Large intestine (tissue), 3 donors: ENCODE measurements around the gene PAK5. TPM values are rescaled to one million over a fixed set of nuclear protein-coding genes. Genes with fewer than 3 reads are reported as not detected.

Experiments used
- DNase-seq, 2 donors: peaks; one replicate each; pipeline versions ENCODE4 v3.0.0 to v3.0.0-alpha.2; 2013
- H3K27ac ChIP-seq: one replicate; pipeline ENCODE4 v1.5.1; 2013; ENCODE audit warnings: low read length
- H3K27me3 ChIP-seq: 2 replicates; pipeline ENCODE4 v1.6.1; 2013; ENCODE audit warnings: low read length; ENCODE audit not compliant: control insufficient read depth, insufficient read depth
- H3K36me3 ChIP-seq: 2 replicates; pipeline ENCODE4 v1.6.1; 2013; ENCODE audit warnings: low read length; ENCODE audit not compliant: control insufficient read depth, insufficient read depth
- H3K4me1 ChIP-seq: one replicate; pipeline ENCODE4 v1.6.1; 2013; ENCODE audit warnings: low read length; ENCODE audit not compliant: control insufficient read depth, insufficient read depth
- H3K4me3 ChIP-seq: one replicate; pipeline ENCODE4 v1.5.1; 2013; ENCODE audit warnings: low read length
- H3K9me3 ChIP-seq: one replicate; pipeline ENCODE4 v1.6.1; 2013; ENCODE audit warnings: mild to moderate bottlenecking, low read depth, low read length, moderate library complexity; ENCODE audit not compliant: control insufficient read depth
- WGBS: methylation state at CpG from one replicate; pipeline ENCODE4 v1.1.5; 2013; ENCODE audit warnings: low lambda C conversion rate; ENCODE audit not compliant: insufficient coverage; 5-methylcytosine and 5-hydroxymethylcytosine counted together
- polyA plus RNA-seq: library from polyadenylated mRNA; unstranded; fragments of 120-200 nt; gene quantifications from one replicate; pipeline ENCODE4 v1.2.1, GENCODE V29; 2013

PAK5 gene
- polyA plus RNA-seq, 1 donor, result 1.6 TPM

GRCh38 chr20:9628589-9628988, 210.3 kb downstream of the PAK5 start:
- WGBS, result no CpG with 5 or more reads among the region's 2 CpGs
- Histone ChIP-seq H3K4me1 (no peaks in the 10 kb centered on the region), H3K27me3 (no peaks in the 10 kb centered on the region), H3K4me3 (no peak overlapping the region), H3K27ac (no peak overlapping the region), H3K36me3 (no peaks in the 10 kb centered on the region), H3K9me3 (no peaks in the 10 kb centered on the region)
- DNase-seq, result no peak

- no peak overlapping the region for H3K4me3 ChIP-seq
- no peak for DNase-seq
- H3K4me1 ChIP-seq, result no peaks in the 10 kb centered on the region
- H3K36me3 ChIP-seq, result no peaks in the 10 kb centered on the region
- no peaks in the 10 kb centered on the region for H3K9me3 ChIP-seq
- H3K27ac ChIP-seq, result no peak overlapping the region
- H3K27me3 ChIP-seq, result no peaks in the 10 kb centered on the region
Observed at GRCh38 chr20:9628141-9628540, 210.7 kb downstream of the PAK5 start.

- no peaks in the 10 kb centered on the region for H3K4me1 ChIP-seq
- H3K36me3 ChIP-seq, result no peaks in the 10 kb centered on the region
- H3K4me3 ChIP-seq, result no peak overlapping the region
- no peak overlapping the region for H3K27ac ChIP-seq
- WGBS, result 86% methylated on average over 1 of the region's 3 CpGs
- no peak for DNase-seq
- no peaks in the 10 kb centered on the region for H3K27me3 ChIP-seq
- H3K9me3 ChIP-seq, result no peaks in the 10 kb centered on the region
Observed at GRCh38 chr20:9627219-9627618, 211.7 kb downstream of the PAK5 start.

- no peak for DNase-seq
- 100% methylated on average over 1 of the region's 3 CpGs for WGBS
- no peaks in the 10 kb centered on the region for H3K36me3 ChIP-seq
- H3K27me3 ChIP-seq, result no peaks in the 10 kb centered on the region
- no peak overlapping the region for H3K4me3 ChIP-seq
- H3K27ac ChIP-seq, result no peak overlapping the region
- H3K9me3 ChIP-seq, result no peaks in the 10 kb centered on the region
- no peaks in the 10 kb centered on the region for H3K4me1 ChIP-seq
Observed at GRCh38 chr20:9626357-9626756, 212.5 kb downstream of the PAK5 start.

- WGBS, result 67% methylated on average over 2 of the region's 5 CpGs
- peaks cover 3% of the 10 kb centered on the region for H3K4me1 ChIP-seq
- no peak overlapping the region for H3K27ac ChIP-seq
- no peaks in the 10 kb centered on the region for H3K27me3 ChIP-seq
- no peak overlapping the region for H3K4me3 ChIP-seq
- no peaks in the 10 kb centered on the region for H3K36me3 ChIP-seq
- no peaks in the 10 kb centered on the region for H3K9me3 ChIP-seq
- DNase-seq, result peak; percentile 36 to 62
Observed at GRCh38 chr20:9617940-9618339, 220.9 kb downstream of the PAK5 start.

- Histone ChIP-seq H3K4me1 (peaks cover 3% of the 10 kb centered on the region), H3K27ac (no peak overlapping the region), H3K36me3 (no peaks in the 10 kb centered on the region), H3K4me3 (no peak overlapping the region), H3K9me3 (no peaks in the 10 kb centered on the region), H3K27me3 (no peaks in the 10 kb centered on the region)
- 0% methylated on average over 4 of the region's 10 CpGs for WGBS
- peak; percentile 38 to 44 for DNase-seq
Observed at GRCh38 chr20:9616833-9617461, 221.9 kb downstream of the PAK5 start.

GRCh38 chr20:9616455-9616805, 222.4 kb downstream of the PAK5 start:
- peaks cover 3% of the 10 kb centered on the region for H3K4me1 ChIP-seq
- WGBS, result no CpG with 5 or more reads among the region's 5 CpGs

GRCh38 chr20:9615766-9616454, 223.0 kb downstream of the PAK5 start:
- no peak for DNase-seq
- Histone ChIP-seq H3K9me3 (no peaks in the 10 kb centered on the region), H3K4me3 (no peak overlapping the region), H3K27me3 (no peaks in the 10 kb centered on the region), H3K4me1 (peaks cover 3% of the 10 kb centered on the region), H3K27ac (no peak overlapping the region), H3K36me3 (no peaks in the 10 kb centered on the region)
- no CpG with 5 or more reads among the region's 8 CpGs for WGBS

More at GRCh38 chr20:9616455-9616805, 222.4 kb downstream of the PAK5 start:
- Histone ChIP-seq H3K27ac (no peak overlapping the region), H3K9me3 (no peaks in the 10 kb centered on the region), H3K36me3 (no peaks in the 10 kb centered on the region), H3K27me3 (no peaks in the 10 kb centered on the region), H3K4me3 (no peak overlapping the region)
- DNase-seq, result no peak

GRCh38 chr20:9615118-9615517, 223.8 kb downstream of the PAK5 start:
- DNase-seq, result peak in 1 of 2 donors; percentile 20
- Histone ChIP-seq H3K27me3 (no peaks in the 10 kb centered on the region), H3K9me3 (no peaks in the 10 kb centered on the region), H3K4me3 (no peak overlapping the region), H3K4me1 (peaks cover 3% of the 10 kb centered on the region), H3K27ac (no peak overlapping the region), H3K36me3 (no peaks in the 10 kb centered on the region)
- WGBS, result 40% methylated on average over 1 of the region's 4 CpGs

- DNase-seq, result no peak
- Histone ChIP-seq H3K4me3 (no peak overlapping the region), H3K9me3 (no peaks in the 10 kb centered on the region), H3K27me3 (no peaks in the 10 kb centered on the region), H3K27ac (no peak overlapping the region), H3K4me1 (peaks cover 3% of the 10 kb centered on the region), H3K36me3 (no peaks in the 10 kb centered on the region)
- 96% methylated on average over 3 of the region's 4 CpGs for WGBS
Observed at GRCh38 chr20:9613871-9614270, 225.0 kb downstream of the PAK5 start.

- Histone ChIP-seq H3K4me3 (no peak overlapping the region), H3K27ac (no peak overlapping the region), H3K27me3 (no peaks in the 10 kb centered on the region), H3K9me3 (no peaks in the 10 kb centered on the region), H3K4me1 (peaks cover 3% of the 10 kb centered on the region), H3K36me3 (no peaks in the 10 kb centered on the region)
- WGBS, result 100% methylated on average over 1 of the region's 9 CpGs
- DNase-seq, result no peak
Observed at GRCh38 chr20:9611921-9612320, 227.0 kb downstream of the PAK5 start.
